ENCODE data around the gene SEPSECS.

SEPSECS gene

DNA sequence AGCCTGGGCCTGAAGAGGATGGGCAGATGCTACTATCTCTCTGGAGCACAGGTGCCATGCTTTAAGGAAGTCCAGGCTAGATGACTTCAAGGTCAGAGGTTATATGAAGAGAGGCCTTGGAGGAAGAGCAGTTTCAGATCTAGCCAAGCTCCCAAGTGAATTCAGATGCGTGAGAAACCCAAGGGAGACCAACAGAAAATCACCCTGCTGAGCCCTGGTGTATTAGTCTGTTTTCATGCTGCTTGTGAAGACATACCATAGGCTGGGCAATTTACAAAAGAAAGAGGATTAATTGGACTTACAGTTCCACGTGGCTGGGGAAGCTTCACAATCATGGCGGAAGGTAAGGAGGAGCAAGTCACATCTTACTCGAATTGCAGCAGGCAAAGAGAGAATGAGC lies 81.7 kb downstream of the SEPSECS start:
- no peak for DNase-seq

- peak in 1 of 2 experiments; percentile 22 for DNase-seq
These were observed 83.4 kb downstream of the SEPSECS start for GRCh38 chr4:25076625-25077398.

DNA sequence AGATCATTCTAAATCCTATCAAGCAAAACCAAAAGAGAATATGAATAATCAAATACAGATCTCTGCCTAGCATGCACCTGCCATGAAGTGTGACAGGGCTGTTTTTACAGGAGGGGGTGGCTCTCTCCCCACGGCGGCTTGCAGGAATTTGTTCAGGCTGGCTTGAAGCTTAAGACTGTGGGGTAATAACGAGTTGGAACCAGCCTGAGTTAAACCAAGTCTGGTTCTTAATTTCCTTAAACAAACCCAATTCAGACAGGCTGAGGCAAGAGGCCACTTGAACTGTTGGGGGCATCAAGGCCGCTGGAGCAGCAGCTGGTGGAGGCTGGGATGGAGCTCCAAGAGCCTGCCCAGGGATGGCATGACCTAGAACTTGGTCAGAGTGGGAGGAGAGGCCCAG lies 84.4 kb downstream of the SEPSECS start:
- DNase-seq: no peak

- DNase-seq: no peak
These were observed 85.1 kb downstream of the SEPSECS start for GRCh38 chr4:25075129-25075528.

DNA sequence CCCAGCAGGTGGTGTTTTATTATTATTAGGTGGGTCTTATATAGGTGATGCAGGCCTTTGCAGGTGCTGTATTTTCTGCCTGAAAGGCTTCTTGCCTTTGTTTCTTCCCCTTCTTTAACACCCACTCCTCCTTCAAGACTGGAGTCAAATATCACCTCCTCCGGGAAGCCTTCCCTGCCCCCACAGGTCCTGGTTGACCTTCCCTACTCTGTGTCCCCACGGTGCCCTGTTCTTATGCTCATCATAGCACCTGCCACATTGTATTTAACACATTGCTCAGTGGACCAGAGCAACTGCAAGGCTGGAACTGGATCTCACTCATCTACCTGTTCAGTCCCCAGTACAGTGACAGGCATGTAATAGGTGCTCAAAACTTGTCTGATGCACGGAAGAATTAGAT lies 89.7 kb downstream of the SEPSECS start:
- no peak for DNase-seq

Measured in NCI-H446 (cell line).